Left hindlimb (tissue), 1 donor: ENCODE results near the gene TIAM1.

Source experiments
- DNase-seq: peaks from one replicate; pipeline ENCODE4 v3.0.0-alpha.2; 2018

TIAM1 gene

GRCh38 chr21:31351960-31352359 is 7.9 kb upstream of the TIAM1 start:
- no peak for DNase-seq

DNA sequence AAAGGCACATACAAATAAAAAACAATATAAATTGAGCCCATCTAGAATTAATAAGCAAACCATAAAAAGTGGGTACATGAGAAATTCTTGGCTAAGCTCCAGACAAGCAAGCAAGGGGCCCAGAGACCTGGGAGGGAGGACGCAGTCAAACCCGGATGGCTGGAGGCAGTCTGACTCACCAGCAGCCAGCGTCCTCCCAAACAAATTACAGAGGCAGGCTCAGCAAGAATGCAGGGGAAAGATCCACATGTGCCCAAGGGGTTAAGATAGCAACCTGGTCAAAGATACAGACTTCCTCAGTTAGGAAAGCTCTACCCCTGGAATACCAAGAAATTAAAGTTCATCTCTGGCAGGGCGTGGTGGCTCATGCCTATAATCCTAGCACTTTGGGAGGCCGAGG is 7.4 kb upstream of the TIAM1 start:
- DNase-seq, result no peak

- DNase-seq, result no peak
These were observed 5.1 kb upstream of the TIAM1 start for GRCh38 chr21:31349208-31349607.

GRCh38 chr21:31348188-31348587 is 4.1 kb upstream of the TIAM1 start:
- DNase-seq, result no peak

DNA sequence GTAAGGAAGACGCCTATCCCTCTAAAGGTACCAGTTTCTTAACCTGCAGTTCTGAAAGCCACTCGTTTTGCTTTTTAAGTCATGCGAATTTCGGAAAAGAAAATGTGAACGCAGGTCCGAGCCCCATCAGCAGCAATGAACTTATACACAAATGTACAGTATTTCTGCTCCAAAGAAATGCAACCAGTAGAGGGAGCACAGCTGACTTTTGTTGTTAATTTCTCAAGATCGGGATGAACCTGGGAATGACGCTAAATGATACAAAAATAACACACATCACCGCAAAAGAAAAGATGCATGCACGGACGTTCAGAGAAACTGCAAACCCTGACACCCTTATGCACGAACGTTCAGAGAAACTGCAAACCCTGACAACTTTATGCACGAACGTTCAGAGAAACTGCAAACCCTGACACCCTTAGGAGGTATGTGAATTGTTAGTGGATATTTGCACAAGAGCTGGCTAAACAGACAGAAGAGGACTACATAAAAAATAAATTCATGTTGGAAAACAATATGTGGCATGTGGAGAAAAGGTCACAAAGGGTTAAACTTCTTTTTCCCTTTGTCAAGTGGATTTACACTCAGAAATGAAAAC is 3.5 kb upstream of the TIAM1 start:
- no peak for DNase-seq

GRCh38 chr21:31346256-31346821 is 2.3 kb upstream of the TIAM1 start:
- DNase-seq, result no peak

- no peak for DNase-seq
These were observed 1.1 kb upstream of the TIAM1 start for GRCh38 chr21:31345136-31345535.

GRCh38 chr21:31343030-31343510 is 991 bp downstream of the TIAM1 start:
- DNase-seq, result no peak

- no peak for DNase-seq
These were observed 1.7 kb downstream of the TIAM1 start for GRCh38 chr21:31342348-31342747.

- DNase-seq, result no peak
These were observed 3.0 kb downstream of the TIAM1 start for GRCh38 chr21:31340942-31341487.

DNA sequence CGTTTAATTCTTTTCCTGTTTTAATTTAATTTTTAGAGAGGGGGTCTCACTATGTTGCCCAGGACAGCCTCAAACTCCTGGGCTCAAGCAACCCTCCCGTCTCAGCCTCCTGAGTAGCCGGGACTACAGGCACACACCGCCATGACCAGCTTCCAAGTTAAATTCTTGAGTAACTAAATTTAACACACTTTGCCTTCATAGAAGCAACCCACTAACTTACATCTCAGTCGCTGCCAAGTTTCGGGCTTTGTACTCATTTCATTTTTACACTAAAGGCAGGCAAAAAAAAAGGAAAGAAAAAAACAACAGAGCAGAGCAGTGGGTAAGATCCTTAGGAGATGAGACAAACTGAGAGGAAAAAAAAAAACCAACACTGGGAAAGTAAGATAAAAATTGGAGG is 3.5 kb downstream of the TIAM1 start:
- no peak for DNase-seq

GRCh38 chr21:31339721-31340120 is 4.3 kb downstream of the TIAM1 start:
- DNase-seq, result no peak

DNA sequence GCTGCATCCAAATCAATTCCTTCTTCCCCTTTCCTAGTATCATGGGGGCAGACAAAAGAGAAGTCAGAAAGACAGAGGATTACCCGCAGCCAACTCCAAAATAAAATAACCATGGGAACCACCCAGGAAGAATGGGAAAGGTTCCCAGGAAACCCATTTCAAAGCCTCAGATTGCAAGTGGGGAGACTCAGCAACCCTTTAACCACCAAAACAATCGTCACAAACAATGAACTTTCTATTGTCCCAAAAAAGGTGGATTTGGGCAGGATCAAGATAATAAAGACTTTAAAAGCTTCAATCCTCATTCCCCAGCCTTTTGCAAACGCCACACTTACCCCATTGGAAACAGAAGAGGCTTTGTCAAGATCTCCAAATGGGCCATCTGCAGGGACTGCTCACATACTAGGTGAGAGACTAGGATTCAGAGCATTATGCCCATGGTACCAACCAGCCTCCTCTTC is 5.1 kb downstream of the TIAM1 start:
- DNase-seq, result no peak

DNA sequence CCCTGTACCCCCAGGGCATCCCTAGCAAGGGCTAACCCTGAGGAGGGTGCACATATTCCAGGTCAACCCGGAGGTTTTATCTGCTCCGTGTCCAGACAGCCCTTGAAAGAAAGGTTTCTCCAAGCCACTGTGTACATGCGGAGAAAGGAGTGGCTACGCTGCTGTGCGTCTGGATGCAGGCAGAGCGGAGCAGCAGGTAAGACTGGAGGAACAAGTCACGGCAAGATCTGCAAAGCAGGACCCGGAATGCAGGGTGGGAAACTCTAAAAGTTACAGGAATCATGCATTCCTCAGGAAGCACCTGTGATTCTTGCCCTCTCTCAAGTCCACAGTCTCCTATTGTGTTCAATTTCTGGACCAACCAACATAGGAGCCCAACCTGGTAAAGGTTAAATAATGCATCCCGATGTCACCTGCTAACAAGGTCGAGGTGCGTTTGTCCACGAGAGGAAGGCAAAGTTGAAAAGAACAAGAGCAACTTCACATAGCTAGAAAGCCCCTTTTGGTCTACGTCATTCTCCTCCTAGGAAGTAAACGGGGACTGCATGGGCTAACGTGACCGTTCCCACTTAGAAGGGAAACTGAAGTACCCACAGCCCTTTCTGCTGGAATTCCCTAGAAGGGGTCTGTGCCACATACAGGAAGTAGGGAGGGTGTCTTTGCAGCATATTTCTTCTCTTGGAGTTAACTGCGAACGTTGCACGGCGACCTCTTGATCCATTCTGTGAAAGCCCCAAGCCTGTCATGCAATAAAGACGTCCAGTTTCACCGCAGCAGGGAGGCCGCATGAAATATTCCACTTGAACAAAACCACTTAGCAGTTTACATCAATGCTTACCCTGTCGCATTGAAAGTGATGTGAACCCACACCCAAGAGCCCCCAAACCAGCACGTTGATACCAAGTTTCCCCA is 5.8 kb downstream of the TIAM1 start:
- DNase-seq, result no peak

DNA sequence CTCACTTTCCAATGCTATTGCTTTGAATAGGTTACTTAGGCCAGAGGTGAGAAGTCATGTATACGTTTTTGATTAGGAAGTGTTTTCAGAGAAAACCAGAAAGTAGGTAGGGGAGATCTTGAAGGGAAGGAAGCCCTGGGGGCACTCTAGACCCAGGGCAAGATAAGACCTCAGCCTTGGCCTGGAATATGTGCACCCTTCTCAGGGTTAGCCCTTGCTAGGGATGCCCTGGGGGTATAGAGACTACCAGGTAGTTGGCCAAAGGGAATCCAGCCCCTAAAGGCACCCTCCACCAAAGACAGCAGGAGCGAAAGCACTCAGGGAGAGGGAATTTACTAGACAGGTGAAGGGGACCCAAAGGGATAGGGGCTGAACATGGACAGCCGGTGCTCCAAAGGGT is 7.0 kb downstream of the TIAM1 start:
- no peak for DNase-seq

DNA sequence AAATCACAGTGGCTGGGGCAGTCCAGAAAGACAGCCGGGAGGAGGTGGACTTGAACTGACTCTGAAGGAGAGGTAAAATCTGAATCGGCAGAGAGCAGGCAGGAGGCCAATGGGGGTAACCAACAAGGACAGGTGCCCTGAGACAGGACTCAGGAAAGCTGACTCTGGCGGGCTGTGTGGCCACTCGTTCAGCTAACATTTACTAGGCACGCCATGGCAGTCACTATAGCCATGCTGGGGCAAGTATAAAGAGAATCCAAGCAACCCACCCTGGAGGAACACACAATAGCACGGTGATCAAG is 7.4 kb downstream of the TIAM1 start:
- DNase-seq, result no peak

DNA sequence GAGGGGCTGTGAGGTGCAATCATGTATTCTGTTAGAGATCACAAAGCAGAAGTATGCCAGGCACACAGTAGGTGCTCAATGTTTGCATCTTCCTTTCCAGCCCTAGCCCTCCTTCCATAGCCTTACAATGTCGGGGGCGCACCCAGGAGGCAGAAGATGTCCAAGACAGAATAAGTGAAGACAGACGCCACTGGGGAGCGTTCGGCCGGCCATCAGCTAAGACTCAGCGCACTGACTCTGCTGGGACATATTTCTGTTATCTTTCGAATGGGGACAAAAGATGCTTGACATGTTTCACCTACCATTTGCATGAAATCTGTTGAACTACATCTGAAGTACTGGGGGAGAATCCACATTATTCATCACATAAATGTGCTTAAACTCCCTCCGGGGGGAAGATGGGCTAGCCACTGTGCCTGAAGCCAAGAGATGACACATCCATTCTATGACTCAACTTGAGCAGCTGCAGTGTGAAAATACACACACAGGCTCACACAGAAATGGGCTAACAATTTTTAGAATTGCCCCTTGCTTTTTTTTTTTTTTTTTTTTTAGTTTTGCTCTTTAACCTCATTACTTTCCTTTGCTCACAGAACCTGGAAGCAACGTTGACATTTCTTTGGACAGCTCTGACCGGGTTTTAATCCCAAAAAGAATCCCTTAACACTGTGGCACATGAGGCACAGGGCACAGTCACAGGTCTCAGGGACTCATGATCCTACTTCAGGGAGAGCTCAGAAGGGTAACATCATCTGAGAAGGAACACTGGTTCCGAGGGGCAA is 7.9 kb downstream of the TIAM1 start:
- no peak for DNase-seq

DNA sequence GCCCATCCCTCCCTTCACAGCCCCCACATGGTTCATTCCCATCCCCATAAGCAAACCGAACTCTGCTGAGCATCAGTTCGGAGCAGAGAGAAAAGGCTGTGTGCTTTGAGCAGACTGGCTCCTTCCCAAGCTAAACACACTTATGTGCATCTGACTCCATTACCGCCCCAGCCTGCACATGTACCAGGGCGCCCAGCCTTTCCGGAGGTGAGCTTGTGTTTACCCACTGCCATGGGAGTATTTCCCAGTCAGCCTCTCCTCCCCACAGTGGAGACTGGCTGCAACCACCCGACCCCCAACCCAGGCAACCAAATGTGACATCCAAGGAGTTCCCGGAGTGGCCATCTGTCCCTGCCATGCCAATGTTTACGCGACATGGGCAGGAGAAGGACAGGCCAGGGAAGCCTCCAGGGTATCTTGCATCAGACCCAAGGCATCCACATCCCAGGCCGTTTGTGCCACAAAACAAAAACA is 9.4 kb downstream of the TIAM1 start:
- DNase-seq, result no peak

DNA sequence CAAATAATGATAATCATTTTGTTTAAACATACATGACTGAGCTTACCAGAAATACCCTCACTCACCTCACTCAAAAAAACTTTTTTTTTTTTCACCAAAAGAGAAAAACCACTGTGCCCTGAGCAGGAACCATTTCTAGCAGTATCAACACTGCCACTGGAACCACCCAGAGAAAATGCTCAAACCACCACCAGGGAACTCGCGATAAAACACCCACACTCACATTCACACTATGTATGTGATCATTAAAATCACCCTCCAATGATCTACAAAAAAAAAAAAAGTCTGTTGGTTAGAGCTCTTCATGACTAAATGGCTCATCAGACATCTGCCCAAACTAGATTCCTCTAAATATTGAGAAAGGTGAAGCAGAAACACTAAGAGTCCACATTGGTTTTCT is 11.5 kb downstream of the TIAM1 start:
- DNase-seq, result no peak

- DNase-seq, result no peak
These were observed 12.8 kb downstream of the TIAM1 start for GRCh38 chr21:31331231-31331630.

DNA sequence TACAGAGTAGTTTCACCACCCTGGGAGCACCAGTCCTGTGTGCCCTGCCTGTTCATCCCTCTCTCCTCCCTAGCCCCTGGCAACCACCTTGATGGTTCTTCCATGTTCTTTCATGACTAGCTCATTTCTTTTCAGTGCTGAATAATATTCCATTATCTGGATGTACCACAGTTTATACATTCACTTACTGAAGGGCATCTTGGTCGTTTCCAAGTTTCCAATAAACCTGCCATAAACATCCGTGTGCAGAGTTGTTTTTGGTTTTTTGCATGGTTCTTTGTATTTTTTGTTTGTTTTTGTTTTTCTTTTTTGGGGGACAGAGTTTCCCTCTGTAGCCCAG is 13.9 kb downstream of the TIAM1 start:
- DNase-seq, result no peak

DNA sequence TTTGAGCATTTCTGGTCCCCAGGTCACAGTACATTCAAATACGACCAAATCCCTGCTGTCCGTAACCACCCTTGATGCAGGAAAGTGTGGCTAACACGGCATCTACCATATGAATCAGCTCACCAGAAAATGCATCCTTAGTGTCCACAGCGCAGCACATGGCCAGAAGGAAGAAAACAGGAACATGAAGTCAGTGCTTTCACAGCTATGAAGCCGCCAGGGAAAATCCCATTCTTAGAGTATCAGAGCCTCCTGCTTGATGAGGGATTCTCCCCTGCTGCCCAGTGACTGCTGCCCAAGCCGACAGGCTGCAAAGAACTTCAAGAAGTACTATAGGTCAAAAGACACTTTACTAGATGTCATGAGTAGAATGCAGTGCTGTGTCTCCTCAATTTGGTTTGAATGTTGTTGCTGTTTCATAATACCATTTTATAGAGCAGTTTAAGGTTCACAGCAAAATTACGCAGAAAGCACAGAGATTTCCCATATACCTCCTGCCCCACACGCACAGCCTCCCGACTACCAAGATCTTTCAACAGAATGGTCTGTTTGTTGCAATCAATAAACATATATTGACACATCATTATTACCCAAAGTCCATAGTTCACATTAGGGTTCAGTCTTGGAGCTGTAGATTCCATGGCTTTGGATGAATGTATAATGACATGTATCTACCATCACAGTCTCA is 14.5 kb downstream of the TIAM1 start:
- no peak for DNase-seq
